ENCODE measurements around the gene RNU1-1. TPM values are rescaled to one million over a fixed set of nuclear protein-coding genes. Genes with fewer than 3 reads are reported as not detected.
"Not testable (repeated sequence)": the region's sequence is repeated elsewhere in the genome, so short reads cannot be mapped to it uniquely, and the experiment has no call there.

The RNU1-1 gene
- total RNA-seq, 2 experiments from 2014 or later = under 0.01 to 1,968 TPM

DNA sequence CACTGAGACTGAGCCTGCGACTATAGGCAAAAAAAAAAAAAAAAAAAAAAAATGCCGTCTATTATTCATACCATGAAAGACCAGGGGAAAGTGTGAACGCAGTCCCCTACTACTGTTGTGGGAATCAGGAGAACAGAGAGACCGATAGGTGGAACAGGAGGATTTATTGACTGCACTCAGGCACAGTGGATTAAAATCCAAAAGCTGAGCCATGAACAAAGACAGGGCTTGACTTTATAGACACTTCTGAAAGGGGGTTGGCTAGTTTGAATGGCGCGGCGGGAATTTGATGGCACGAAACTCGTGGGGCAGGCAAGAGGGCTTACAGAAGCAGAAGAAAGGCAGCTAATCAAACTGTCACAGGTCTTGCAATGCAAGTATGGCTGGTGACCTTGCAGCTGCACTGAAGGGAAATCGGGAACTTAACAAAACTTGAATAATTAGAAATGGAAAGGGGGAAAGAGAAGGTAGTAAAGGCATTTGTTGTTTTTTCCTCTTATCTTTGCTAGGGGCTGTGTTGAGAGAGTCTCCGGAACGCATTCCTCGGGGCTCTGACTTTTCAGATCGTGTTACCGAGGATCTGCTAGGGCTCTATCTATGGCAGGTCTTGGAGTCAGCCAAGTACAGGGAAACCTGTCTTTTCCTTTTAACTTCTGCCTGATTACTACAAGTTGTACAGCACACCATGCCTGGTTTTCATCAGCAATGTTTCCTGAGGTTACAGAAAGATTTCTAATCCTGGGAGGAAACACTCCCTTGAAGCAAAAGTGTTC, 7.5 kb downstream of the RNU1-1 start:
- BruUV-seq (replicated peaks); H3K79me2 ChIP-seq (ENCODE audit: insufficient read depth, low read depth, low read length); CTCF ChIA-PET (ENCODE audit: unreplicated experiment); H3K36me3 ChIP-seq (ENCODE audit: insufficient read depth, low read length); H3K4me3 ChIP-seq (ENCODE audit: low read depth, low read length, poor library complexity, severe bottlenecking); H3K4me2 ChIP-seq (ENCODE audit: low read length); H3K9me3 ChIP-seq (ENCODE audit: low read length); intact Hi-C loops (cut with micrococcal nuclease; ENCODE audit: unreplicated experiment); H3K27ac ChIP-seq (ENCODE audit: low read depth, low read length, poor library complexity, severe bottlenecking); H3K9me2 ChIP-seq (ENCODE audit: insufficient read depth, low read length); H4K20me1 ChIP-seq (ENCODE audit: insufficient read depth, low read length); H3K4me1 ChIP-seq (ENCODE audit: insufficient read depth, low read length, poor library complexity, severe bottlenecking); H2AFZ ChIP-seq (ENCODE audit: low read length): not testable (repeated sequence)
- DNase-seq (ENCODE audit: low spot score) = peak; percentile 31
- POLR2A ChIA-PET = interaction anchor here (0.7 kb wide), 1 partner anchor 34 kb away, joined by 6 read pairs; no protein-coding TSS in a partner anchor

DNA sequence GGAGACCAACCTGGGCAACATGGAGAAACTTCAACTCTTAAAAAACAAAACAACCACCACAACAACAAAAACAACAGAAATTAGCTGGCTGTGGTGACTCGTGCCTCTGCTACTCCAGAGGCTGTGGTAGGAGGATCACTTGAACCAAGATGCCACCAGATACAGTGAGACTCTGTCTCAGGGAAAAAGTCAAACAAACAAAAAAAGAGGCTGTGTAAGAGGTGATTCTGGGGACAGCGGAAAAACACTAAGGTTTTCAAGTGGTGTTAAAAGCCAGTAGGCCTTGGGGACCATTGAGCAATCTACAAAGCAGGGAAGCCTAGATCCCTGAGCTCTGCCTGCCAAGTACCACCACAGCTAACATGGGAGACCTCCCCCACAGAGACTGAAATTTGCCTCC, 8.2 kb downstream of the RNU1-1 start:
- H3K4me3 ChIP-seq (ENCODE audit: low read depth, low read length, poor library complexity, severe bottlenecking); H3K27ac ChIP-seq (ENCODE audit: low read depth, low read length, poor library complexity, severe bottlenecking); H3K4me1 ChIP-seq (ENCODE audit: insufficient read depth, low read length, poor library complexity, severe bottlenecking); DNase-seq (ENCODE audit: low spot score); H3K36me3 ChIP-seq (ENCODE audit: insufficient read depth, low read length); H3K9me3 ChIP-seq (ENCODE audit: low read length); H2AFZ ChIP-seq (ENCODE audit: low read length); H3K9me2 ChIP-seq (ENCODE audit: insufficient read depth, low read length); H3K4me2 ChIP-seq (ENCODE audit: low read length); H3K79me2 ChIP-seq (ENCODE audit: insufficient read depth, low read depth, low read length); intact Hi-C loops (cut with micrococcal nuclease; ENCODE audit: unreplicated experiment); BruUV-seq (replicated peaks); CTCF ChIA-PET (ENCODE audit: unreplicated experiment); H4K20me1 ChIP-seq (ENCODE audit: insufficient read depth, low read length): not testable (repeated sequence)
- POLR2A ChIA-PET = interaction anchor here (0.6 to 0.7 kb wide), 2 partner anchors 35 to 65 kb away, joined by 4 to 6 read pairs; partner anchors contain the start of gene NECAP2

DNA sequence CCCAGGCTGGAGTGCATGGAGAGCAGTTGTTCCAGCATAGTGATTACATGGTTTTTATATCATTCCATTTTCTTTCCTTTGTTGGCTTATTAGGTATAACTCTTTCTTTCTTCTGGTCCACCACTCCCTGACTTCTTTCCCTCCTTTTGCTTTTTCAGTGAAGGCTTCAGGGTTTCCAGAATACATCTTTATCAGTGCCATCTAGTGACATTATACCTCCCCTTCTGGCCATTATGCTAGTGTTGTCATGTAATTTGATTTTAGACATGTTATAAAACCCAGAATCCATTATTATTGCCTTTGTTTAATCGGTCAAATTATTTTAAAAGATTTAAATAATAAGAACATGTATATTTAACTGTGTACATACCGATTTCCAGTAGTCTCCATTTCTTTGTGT, 10.6 kb downstream of the RNU1-1 start:
- no peak overlapping the region for H3K4me2 ChIP-seq (ENCODE audit: low read length)
- H3K4me1 ChIP-seq (ENCODE audit: insufficient read depth, low read length, poor library complexity, severe bottlenecking) = peaks cover 6% of the 10 kb centered on the region
- intact Hi-C loops (cut with micrococcal nuclease; ENCODE audit: unreplicated experiment) = no loop called here
- H3K9me3 ChIP-seq (ENCODE audit: low read length) = peaks cover 9% of the 10 kb centered on the region; the same call in 1 of the 2 replicates
- BruUV-seq (replicated peaks) = no TSS peak
- H3K36me3 ChIP-seq (ENCODE audit: insufficient read depth, low read length) = no peaks in the 10 kb centered on the region
- no peak overlapping the region for H2AFZ ChIP-seq (ENCODE audit: low read length)
- H3K9me2 ChIP-seq (ENCODE audit: insufficient read depth, low read length) = no peaks in the 10 kb centered on the region
- H3K79me2 ChIP-seq (ENCODE audit: insufficient read depth, low read depth, low read length) = no peaks in the 10 kb centered on the region
- ChIA-PET CTCF (ENCODE audit: unreplicated experiment) (no interaction called here), POLR2A (no interaction called here)
- H3K4me3 ChIP-seq (ENCODE audit: low read depth, low read length, poor library complexity, severe bottlenecking) = no peak overlapping the region
- no peak for TF ChIP-seq EZH2phosphoT487 (IDR thresholded peaks at IDR 0.05; ENCODE audit: borderline replicate concordance, low read depth, low read length)
- TF ChIP-seq, protein P1, sequence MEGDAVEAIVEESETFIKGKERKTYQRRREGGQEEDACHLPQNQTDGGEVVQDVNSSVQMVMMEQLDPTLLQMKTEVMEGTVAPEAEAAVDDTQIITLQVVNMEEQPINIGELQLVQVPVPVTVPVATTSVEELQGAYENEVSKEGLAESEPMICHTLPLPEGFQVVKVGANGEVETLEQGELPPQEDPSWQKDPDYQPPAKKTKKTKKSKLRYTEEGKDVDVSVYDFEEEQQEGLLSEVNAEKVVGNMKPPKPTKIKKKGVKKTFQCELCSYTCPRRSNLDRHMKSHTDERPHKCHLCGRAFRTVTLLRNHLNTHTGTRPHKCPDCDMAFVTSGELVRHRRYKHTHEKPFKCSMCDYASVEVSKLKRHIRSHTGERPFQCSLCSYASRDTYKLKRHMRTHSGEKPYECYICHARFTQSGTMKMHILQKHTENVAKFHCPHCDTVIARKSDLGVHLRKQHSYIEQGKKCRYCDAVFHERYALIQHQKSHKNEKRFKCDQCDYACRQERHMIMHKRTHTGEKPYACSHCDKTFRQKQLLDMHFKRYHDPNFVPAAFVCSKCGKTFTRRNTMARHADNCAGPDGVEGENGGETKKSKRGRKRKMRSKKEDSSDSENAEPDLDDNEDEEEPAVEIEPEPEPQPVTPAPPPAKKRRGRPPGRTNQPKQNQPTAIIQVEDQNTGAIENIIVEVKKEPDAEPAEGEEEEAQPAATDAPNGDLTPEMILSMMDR (conservative IDR thresholded peaks at IDR 0.05; ENCODE audit: low read length) = no peak
- H3K27ac ChIP-seq (ENCODE audit: low read depth, low read length, poor library complexity, severe bottlenecking) = no peak overlapping the region
- H4K20me1 ChIP-seq (ENCODE audit: insufficient read depth, low read length) = no peaks in the 10 kb centered on the region
- no peak for DNase-seq (ENCODE audit: low spot score)

DNA sequence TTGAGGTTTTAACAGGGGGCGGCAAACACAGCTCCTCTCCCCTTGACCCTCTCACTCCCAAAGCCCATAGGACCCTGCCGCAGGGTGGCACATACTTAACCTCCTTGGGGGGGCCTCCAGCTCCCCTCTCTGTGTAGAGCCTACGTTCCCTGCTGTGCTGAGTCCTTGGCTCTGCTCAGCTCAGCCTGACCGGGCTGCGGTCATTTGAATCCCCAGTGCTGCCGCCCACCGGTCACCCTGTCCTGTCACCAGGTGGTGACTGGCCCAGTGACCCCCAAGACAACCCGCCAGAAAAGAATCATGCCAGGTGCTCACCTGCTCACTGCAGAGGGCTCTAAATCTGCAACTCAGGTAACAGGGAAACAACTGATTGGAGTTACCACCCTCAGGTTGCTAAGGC, 12.6 kb downstream of the RNU1-1 start:
- H3K27ac ChIP-seq (ENCODE audit: low read depth, low read length, poor library complexity, severe bottlenecking); POLR2A ChIA-PET; CTCF ChIA-PET (ENCODE audit: unreplicated experiment); H3K36me3 ChIP-seq (ENCODE audit: insufficient read depth, low read length); BruUV-seq (replicated peaks); H3K4me2 ChIP-seq (ENCODE audit: low read length); H3K9me3 ChIP-seq (ENCODE audit: low read length); H3K4me3 ChIP-seq (ENCODE audit: low read depth, low read length, poor library complexity, severe bottlenecking); H2AFZ ChIP-seq (ENCODE audit: low read length); H3K79me2 ChIP-seq (ENCODE audit: insufficient read depth, low read depth, low read length); H3K9me2 ChIP-seq (ENCODE audit: insufficient read depth, low read length); DNase-seq (ENCODE audit: low spot score); intact Hi-C loops (cut with micrococcal nuclease; ENCODE audit: unreplicated experiment); H4K20me1 ChIP-seq (ENCODE audit: insufficient read depth, low read length): not testable (repeated sequence)
- H3K4me1 ChIP-seq (ENCODE audit: insufficient read depth, low read length, poor library complexity, severe bottlenecking) = peaks cover 11% of the 10 kb centered on the region

DNA sequence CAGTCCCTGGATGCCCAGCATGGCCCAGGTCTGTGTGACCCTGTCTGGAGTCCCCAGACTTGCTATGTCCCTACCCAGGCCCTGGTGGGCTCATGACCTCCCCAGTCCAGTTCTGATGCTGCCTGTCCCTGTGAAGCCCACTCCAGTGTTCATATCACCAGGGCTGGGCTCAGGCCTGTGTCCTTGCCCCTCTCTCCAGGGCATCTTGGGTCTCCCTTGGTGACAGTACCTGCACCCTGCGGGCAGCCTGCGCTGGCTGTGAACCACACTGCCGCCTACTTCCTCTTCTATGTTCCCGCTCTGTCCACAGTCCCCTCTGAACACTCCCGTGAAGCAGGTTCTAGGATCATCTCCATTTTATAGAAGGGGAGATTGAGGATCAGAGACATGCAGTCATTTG, 13.1 kb downstream of the RNU1-1 start:
- H3K4me2 ChIP-seq (ENCODE audit: low read length); POLR2A ChIA-PET; H3K27ac ChIP-seq (ENCODE audit: low read depth, low read length, poor library complexity, severe bottlenecking); intact Hi-C loops (cut with micrococcal nuclease; ENCODE audit: unreplicated experiment); H3K79me2 ChIP-seq (ENCODE audit: insufficient read depth, low read depth, low read length); H3K9me3 ChIP-seq (ENCODE audit: low read length); H3K4me3 ChIP-seq (ENCODE audit: low read depth, low read length, poor library complexity, severe bottlenecking); DNase-seq (ENCODE audit: low spot score); H3K36me3 ChIP-seq (ENCODE audit: insufficient read depth, low read length); CTCF ChIA-PET (ENCODE audit: unreplicated experiment); H3K9me2 ChIP-seq (ENCODE audit: insufficient read depth, low read length); BruUV-seq (replicated peaks); H4K20me1 ChIP-seq (ENCODE audit: insufficient read depth, low read length); H2AFZ ChIP-seq (ENCODE audit: low read length): not testable (repeated sequence)
- peaks cover 11% of the 10 kb centered on the region for H3K4me1 ChIP-seq (ENCODE audit: insufficient read depth, low read length, poor library complexity, severe bottlenecking)

DNA sequence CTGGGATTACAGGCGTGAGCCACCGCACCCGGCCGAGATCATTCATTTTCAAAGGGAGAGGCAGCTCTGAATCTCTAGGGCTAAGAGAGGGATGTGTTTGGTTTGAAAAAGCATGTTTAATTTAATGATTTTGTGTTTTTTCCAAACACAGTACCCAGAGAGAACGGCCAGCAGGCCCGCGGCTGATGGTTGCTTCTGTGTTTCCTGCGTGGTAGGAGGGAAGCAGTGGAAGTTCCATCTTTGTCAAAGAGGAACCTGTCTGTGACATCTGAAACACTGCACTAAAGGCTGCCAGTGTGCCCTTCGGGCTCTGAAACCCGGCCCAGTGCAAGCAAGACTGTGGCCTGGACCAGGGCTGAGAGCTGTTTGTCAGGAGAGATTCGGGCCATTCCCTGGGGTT, 13.6 kb downstream of the RNU1-1 start:
- intact Hi-C loops (cut with micrococcal nuclease; ENCODE audit: unreplicated experiment); H3K9me2 ChIP-seq (ENCODE audit: insufficient read depth, low read length); H3K9me3 ChIP-seq (ENCODE audit: low read length); BruUV-seq (replicated peaks); H3K79me2 ChIP-seq (ENCODE audit: insufficient read depth, low read depth, low read length); H3K4me2 ChIP-seq (ENCODE audit: low read length); H3K36me3 ChIP-seq (ENCODE audit: insufficient read depth, low read length); H4K20me1 ChIP-seq (ENCODE audit: insufficient read depth, low read length); H3K27ac ChIP-seq (ENCODE audit: low read depth, low read length, poor library complexity, severe bottlenecking); H3K4me3 ChIP-seq (ENCODE audit: low read depth, low read length, poor library complexity, severe bottlenecking); CTCF ChIA-PET (ENCODE audit: unreplicated experiment); DNase-seq (ENCODE audit: low spot score); H2AFZ ChIP-seq (ENCODE audit: low read length): not testable (repeated sequence)
- POLR2A ChIA-PET = interaction anchor here (0.7 kb wide), 2 partner anchors 61 to 136 kb away, joined by 4 to 5 read pairs; no protein-coding TSS in a partner anchor
- peaks cover 11% of the 10 kb centered on the region for H3K4me1 ChIP-seq (ENCODE audit: insufficient read depth, low read length, poor library complexity, severe bottlenecking)

Measured in OCI-LY7 (cell line).